GM12872 (cell line): ENCODE measurements around the gene FAIM2.

ENCODE experiments used
- CTCF ChIP-seq: IDR thresholded peaks from 3 replicates; pipeline ENCODE4 v1.5.1; 2011; ENCODE audit warnings: low read depth, mild to moderate bottlenecking, low read length, moderate library complexity; ENCODE audit not compliant: insufficient read depth

The FAIM2 gene

GRCh38 chr12:49877066-49877465 is 26.6 kb downstream of the FAIM2 start:
- TF ChIP-seq CTCF, result no peak

GRCh38 chr12:49876070-49876469 is 27.6 kb downstream of the FAIM2 start:
- no peak for TF ChIP-seq CTCF

GRCh38 chr12:49875115-49875720 is 28.5 kb downstream of the FAIM2 start:
- no peak for TF ChIP-seq CTCF

- no peak for TF ChIP-seq CTCF
These were observed 29.4 kb downstream of the FAIM2 start for GRCh38 chr12:49874142-49874897.

GRCh38 chr12:49873361-49873934 is 30.3 kb downstream of the FAIM2 start:
- TF ChIP-seq CTCF, result no peak

- TF ChIP-seq CTCF, result no peak
These were observed 30.9 kb downstream of the FAIM2 start for GRCh38 chr12:49872781-49873181.

- no peak for TF ChIP-seq CTCF
These were observed 31.3 kb downstream of the FAIM2 start for GRCh38 chr12:49872381-49872780.
